Measurements from ENCODE around the gene ZNF446. TPM values are rescaled to one million over a fixed set of nuclear protein-coding genes. Genes with fewer than 3 reads are reported as not detected.

Gene ZNF446
- total and polyA plus RNA-seq, 10 of the 15 experiments (the other 5 are each of a cell fraction or from before 2014, with no cell fraction given), result 0.14 to 6.9 (median 4.1) TPM

DNA sequence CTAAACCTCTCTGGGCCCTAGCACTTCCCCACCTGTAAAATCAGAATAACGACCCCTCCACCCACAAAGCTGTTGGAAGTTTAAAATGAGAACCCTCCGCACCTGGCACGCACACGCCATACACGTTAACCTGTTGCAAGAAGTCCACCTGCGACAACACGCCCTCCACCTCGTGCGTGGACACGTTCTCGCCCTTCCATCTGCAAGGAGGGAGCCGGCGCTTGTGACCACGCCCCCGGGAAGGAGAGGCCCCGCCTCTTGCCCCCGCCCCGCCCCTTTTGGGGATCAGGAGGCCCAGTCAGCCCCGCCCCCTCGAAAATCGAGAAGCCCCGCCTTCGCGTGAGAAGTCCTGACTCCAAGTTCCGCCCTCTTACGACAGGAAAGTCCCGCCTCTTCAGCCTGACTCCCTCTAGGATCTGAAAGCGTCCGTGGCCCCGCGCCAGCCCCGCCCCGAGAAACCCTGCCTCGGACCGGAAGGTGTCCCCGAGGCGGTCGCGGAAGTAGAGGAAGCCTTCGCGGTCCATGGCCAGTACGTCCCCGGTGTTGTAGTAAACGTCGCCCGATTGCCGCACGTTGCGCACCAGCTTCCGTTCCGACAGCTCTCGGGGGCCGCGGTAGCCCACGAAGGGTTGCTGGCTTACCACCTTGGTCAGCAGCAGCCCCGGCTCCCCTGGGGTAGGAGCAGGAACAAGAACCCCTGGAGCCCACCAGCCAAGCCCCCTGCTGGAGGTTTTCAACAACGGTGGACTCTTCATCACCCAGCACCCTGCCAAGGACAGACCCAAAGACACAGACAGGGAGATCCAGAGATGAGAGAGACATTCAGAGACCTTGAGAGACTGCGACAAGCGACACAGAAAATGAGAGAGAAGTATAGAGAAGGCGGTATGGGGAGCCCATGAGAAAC lies 23.1 kb downstream of the ZNF446 start (continued):
- TF ChIP-seq CEBPB (IDR thresholded peaks at IDR 0.05; ENCODE audit: borderline replicate concordance in 1 of 2, low read depth in 2 of 2, low read length in 2 of 2) (no peak), PAX5 (IDR thresholded peaks at IDR 0.05; ENCODE audit: borderline replicate concordance, low read depth, low read length) (peak; percentile 49; the same call in 1 of the 2 replicates), EGR1 (IDR thresholded peaks at IDR 0.05; ENCODE audit: borderline replicate concordance in 1 of 2, low read depth in 2 of 2, low read length in 2 of 2) (peak in 1 of 2 experiments; percentile 78; a peak in 1 of 3 replicates), NR2C1 (IDR thresholded peaks at IDR 0.05) (peak; percentile 93), CBFB (IDR thresholded peaks at IDR 0.05; ENCODE audit: low read depth) (peak; percentile 78; the same call in 1 of the 2 replicates), MYB (IDR thresholded peaks at IDR 0.05; ENCODE audit: borderline replicate concordance, low read depth, low read length) (no peak), IKZF2 (IDR thresholded peaks at IDR 0.05) (peak; percentile 45 to 60; a peak in 3 of 4 replicates), TCF12 (IDR thresholded peaks at IDR 0.05; ENCODE audit: low read depth, low read length) (peak; percentile 71; the same call in 1 of the 2 replicates), POLR2A (IDR thresholded peaks at IDR 0.05; ENCODE audit: low read depth, low read length) (peak; percentile 88), JUNB (IDR thresholded peaks at IDR 0.05) (no peak), STAT3 (IDR thresholded peaks at IDR 0.05; ENCODE audit: low read depth, low read length) (no peak), BMI1 (IDR thresholded peaks at IDR 0.05; ENCODE audit: borderline replicate concordance) (no peak), ETV6 (conservative IDR thresholded peaks at IDR 0.05 in 1 of 2, IDR thresholded peaks at IDR 0.05 in 1 of 2; ENCODE audit: borderline replicate concordance in 1 of 2, low read depth in 1 of 2) (peak in 1 of 2 experiments; percentile 80; a peak in 2 of 4 replicates), CBX5 (IDR thresholded peaks at IDR 0.05; ENCODE audit: low read depth) (no peak), CHD4 (IDR thresholded peaks at IDR 0.05) (no peak), HDGF (IDR thresholded peaks at IDR 0.05) (peak; percentile 80; the same call in 1 of the 2 replicates)
- TF ChIP-seq, protein P1, sequence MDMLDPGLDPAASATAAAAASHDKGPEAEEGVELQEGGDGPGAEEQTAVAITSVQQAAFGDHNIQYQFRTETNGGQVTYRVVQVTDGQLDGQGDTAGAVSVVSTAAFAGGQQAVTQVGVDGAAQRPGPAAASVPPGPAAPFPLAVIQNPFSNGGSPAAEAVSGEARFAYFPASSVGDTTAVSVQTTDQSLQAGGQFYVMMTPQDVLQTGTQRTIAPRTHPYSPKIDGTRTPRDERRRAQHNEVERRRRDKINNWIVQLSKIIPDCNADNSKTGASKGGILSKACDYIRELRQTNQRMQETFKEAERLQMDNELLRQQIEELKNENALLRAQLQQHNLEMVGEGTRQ (IDR thresholded peaks at IDR 0.05; ENCODE audit: borderline replicate concordance, low read depth, low read length), result no peak
- TF ChIP-seq, protein P2, sequence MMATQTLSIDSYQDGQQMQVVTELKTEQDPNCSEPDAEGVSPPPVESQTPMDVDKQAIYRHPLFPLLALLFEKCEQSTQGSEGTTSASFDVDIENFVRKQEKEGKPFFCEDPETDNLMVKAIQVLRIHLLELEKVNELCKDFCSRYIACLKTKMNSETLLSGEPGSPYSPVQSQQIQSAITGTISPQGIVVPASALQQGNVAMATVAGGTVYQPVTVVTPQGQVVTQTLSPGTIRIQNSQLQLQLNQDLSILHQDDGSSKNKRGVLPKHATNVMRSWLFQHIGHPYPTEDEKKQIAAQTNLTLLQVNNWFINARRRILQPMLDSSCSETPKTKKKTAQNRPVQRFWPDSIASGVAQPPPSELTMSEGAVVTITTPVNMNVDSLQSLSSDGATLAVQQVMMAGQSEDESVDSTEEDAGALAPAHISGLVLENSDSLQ (IDR thresholded peaks at IDR 0.05), result peak; percentile 73; the same call in 1 of the 2 replicates
- TF ChIP-seq, protein P3, sequence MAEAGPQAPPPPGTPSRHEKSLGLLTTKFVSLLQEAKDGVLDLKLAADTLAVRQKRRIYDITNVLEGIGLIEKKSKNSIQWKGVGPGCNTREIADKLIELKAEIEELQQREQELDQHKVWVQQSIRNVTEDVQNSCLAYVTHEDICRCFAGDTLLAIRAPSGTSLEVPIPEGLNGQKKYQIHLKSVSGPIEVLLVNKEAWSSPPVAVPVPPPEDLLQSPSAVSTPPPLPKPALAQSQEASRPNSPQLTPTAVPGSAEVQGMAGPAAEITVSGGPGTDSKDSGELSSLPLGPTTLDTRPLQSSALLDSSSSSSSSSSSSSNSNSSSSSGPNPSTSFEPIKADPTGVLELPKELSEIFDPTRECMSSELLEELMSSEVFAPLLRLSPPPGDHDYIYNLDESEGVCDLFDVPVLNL (IDR thresholded peaks at IDR 0.05; ENCODE audit: low read depth, low read length), result no peak
- TF ChIP-seq, protein P4, sequence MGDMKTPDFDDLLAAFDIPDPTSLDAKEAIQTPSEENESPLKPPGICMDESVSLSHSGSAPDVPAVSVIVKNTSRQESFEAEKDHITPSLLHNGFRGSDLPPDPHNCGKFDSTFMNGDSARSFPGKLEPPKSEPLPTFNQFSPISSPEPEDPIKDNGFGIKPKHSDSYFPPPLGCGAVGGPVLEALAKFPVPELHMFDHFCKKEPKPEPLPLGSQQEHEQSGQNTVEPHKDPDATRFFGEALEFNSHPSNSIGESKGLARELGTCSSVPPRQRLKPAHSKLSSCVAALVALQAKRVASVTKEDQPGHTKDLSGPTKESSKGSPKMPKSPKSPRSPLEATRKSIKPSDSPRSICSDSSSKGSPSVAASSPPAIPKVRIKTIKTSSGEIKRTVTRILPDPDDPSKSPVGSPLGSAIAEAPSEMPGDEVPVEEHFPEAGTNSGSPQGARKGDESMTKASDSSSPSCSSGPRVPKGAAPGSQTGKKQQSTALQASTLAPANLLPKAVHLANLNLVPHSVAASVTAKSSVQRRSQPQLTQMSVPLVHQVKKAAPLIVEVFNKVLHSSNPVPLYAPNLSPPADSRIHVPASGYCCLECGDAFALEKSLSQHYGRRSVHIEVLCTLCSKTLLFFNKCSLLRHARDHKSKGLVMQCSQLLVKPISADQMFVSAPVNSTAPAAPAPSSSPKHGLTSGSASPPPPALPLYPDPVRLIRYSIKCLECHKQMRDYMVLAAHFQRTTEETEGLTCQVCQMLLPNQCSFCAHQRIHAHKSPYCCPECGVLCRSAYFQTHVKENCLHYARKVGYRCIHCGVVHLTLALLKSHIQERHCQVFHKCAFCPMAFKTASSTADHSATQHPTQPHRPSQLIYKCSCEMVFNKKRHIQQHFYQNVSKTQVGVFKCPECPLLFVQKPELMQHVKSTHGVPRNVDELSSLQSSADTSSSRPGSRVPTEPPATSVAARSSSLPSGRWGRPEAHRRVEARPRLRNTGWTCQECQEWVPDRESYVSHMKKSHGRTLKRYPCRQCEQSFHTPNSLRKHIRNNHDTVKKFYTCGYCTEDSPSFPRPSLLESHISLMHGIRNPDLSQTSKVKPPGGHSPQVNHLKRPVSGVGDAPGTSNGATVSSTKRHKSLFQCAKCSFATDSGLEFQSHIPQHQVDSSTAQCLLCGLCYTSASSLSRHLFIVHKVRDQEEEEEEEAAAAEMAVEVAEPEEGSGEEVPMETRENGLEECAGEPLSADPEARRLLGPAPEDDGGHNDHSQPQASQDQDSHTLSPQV (IDR thresholded peaks at IDR 0.05), result no peak
